HL-60 (cell line): Measurements from ENCODE around the gene OR2H1.

Experiments used
- CTCF ChIP-seq: IDR thresholded peaks from one replicate; pipeline ENCODE4 v1.5.1; 2011; ENCODE audit warnings: low read length, control low read depth, inconsistent platforms; ENCODE audit not compliant: insufficient read depth
- POLR2AphosphoS5 ChIP-seq: IDR thresholded peaks from 2 replicates; pipeline ENCODE4 v1.6.1; 2012; ENCODE audit warnings: low read depth
- REST ChIP-seq: IDR thresholded peaks from 2 replicates; pipeline ENCODE4 v1.6.1; 2012; ENCODE audit warnings: low read depth; ENCODE audit not compliant: insufficient replicate concordance
- SPI1 ChIP-seq: IDR thresholded peaks from 2 replicates; pipeline ENCODE4 v1.6.1; 2012; ENCODE audit warnings: low read depth, mild to moderate bottlenecking, borderline replicate concordance

DNA sequence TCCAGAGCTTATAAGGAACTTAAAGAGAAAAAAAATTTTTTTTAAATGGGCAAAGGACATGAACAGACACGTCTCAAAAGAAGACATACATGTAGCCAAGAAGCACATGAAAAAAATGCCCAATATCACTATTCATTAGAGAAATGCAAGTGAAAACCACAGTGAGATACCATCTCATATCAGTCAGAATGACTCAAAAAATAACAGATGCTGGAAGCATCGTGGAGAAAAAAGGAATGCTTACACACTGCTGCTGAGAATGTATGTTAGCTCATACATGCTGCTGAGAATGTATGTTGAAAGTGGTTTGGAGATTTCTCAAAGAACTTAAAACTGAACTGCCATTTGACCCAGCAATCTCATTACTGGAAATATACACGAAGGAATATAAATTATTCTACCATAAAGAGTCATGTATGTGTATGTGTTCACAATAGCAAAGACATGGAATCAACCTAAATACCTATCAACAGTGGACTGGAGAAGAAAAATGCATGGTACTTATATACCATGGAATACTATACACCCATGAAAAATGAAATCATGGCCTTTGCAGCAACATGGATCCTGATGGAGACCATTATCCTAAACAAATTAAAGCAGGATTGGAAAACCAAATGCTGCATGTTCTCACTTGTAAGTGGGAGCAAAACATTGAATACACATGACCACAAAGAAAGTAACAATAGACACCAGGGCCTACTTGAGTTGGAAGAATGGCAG, 5.3 kb upstream of the OR2H1 start:
- no peak for TF ChIP-seq POLR2AphosphoS5
- no peak for TF ChIP-seq REST
- no peak for TF ChIP-seq CTCF
- TF ChIP-seq SPI1: no peak
